Measurements from ENCODE around the gene ARL2BP.
"Not testable (repeated sequence)": the region's sequence is repeated elsewhere in the genome, so short reads cannot be mapped to it uniquely, and the experiment has no call there.

Gene ARL2BP

DNA sequence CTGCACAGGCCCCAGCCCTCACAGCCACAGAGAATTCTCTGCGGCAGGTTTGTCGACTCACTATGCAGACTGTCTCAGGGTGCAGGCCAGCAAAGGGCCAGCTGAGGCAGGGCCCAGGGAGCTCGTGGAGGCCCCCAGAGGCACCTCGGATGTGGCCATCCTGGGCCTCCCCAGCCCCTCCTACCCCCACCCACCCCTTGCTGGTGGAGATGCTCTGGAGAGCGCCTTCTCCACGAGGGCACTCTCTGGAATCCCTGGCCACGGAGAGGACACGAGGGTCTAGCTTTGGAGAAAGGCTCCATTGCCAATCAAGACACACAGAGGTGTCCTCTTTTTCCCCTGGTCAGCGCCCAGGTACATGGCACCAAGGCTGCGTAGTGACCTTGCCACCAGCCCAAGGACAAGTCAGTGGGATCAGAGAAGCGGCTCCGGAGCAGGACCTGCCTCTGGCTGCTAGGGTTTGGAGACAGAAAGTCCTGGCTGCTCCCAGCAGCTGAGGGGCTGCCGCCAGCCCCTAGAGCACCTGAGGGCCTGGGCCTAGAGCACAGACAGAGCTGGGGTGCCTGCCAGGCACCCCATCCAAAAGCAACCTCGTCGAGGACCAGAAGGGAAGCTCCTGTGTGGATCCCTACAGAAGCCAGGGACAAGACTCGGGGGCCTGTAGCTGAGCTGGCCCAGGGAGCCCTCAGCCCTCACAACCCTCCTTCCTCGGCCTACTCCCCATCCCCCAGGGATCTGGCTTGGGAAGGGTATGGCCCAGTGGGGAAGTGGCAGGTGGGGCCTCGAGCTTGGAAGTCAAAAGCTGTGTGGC lies 18.7 kb downstream of the ARL2BP start:
- DNase-seq = no peak

DNA sequence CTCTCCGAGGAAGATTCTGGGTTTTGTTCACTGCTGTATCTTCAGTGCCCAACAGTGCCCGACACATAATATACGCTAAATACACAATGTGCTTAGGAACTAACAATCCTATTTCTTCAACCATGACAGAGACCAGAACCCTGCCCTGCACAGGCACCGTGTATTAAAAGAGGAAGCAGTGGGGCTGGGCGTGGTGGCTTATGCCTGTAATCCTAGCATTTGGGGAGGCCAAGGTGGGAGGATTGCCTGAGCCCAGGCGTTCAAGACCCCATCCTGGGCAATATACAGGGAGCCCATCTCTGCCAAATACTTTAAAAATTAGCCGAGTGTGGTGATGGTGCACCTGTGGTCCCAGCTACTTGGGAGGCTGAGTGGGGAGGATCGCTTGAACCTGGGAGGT lies 19.3 kb downstream of the ARL2BP start:
- DNase-seq = peak in 1 of 3 donors; percentile 25

DNA sequence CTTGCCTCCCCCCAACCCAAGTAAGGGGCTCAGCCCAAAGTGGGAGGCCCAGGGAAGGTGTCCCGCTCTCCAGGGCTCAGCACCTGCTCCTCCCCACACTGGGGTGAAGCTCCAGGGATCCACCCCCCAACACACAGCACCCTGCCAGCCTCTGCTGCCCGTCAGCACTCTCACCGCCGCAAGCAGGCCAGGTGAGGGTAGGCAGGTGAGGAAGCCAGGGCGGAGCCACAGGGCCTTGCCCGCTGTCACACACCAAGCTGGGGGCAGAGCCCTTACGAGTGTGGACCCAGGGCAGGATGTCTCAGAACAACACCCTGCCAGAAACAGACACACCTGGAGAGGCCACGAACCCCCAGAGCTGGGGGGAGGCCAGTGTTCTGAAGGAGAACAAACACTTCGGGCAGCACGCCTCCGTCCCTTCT lies 19.9 kb downstream of the ARL2BP start:
- no peak for DNase-seq

DNA sequence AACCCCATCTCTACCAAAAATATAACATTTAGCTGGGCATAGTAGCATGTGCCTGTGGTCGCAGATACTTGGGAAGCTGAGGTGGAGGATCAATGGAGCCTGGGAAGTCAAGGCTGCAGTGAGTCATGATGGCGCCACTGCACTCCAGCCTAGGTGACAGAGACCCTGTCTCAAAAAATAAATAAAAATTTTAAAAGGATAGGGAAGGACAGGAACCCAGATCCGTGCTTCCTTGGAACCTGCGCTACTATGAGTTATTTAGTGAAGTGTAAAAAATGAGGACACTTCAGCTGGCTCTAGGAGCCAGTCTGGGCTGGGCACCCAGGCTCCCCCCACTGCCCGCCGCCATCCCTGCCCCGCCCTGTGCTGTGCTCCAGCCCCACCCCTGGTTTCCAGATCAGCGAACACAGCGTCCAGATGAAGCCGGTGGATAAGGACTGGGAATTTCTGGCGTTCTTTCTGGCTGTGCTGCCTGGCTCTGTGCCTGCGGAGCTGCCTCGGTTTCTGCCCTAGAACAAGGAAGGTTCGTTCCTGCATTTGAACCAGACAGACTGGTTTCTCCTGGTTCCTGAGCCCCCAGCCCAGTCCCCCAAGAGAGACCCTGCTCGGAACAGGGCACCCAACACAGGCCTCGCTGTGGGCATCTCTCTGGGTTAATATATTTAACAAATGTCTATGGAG lies 20.9 kb downstream of the ARL2BP start:
- no peak for DNase-seq

DNA sequence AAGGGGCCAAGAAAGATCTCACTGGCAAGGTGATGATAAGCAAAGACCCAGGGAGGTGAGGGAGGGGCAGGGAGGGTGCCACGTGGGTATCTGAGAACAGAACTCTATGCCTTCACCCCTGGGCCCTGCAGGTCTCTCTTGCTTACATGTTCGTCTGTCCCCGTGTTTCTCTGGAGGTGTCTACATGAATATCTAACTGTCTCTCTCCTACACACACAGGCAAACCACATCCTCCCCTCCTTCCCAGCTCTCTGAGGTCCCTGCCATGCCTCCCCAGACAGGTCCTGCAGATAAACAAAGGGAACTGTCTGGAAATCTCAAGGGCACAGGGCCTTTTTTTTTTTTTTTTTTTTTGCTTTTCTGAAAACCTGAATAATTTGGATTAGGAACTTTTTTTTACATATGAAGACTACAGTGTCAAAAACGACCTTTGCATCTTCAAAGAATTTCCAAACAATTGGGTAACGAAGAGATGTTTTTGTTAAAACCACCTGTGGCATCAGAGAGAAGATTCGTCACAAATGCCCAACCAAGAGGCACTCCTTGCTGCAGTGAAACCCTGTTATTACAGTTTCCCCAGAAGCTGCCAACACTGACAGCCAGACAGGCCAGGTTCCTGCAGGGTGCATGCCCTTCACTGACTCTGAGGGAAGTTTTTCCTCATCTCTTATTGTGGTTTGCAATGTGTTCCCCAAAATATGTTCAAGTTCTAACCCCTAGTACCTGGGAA lies 21.6 kb downstream of the ARL2BP start:
- no peak for DNase-seq

DNA sequence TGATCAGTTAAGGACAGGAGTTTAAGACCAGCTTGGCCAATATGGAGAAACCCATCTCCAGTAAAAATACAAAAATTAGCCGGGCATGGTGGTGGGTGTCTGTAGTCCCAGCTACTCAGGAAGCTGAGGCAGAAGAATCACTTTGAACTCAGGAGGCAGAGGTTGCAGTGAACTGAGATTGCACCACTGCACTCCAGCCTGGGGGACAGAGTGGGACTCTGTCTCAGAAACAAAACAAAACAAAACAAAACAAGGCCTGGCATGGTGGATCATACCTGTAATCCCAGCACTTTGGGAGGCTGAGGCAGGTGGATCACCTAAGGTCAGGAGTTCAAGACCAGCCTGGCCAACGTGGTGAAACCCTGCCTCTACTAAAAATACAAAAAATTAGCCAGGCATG lies 22.3 kb downstream of the ARL2BP start:
- not testable (repeated sequence) for DNase-seq

DNA sequence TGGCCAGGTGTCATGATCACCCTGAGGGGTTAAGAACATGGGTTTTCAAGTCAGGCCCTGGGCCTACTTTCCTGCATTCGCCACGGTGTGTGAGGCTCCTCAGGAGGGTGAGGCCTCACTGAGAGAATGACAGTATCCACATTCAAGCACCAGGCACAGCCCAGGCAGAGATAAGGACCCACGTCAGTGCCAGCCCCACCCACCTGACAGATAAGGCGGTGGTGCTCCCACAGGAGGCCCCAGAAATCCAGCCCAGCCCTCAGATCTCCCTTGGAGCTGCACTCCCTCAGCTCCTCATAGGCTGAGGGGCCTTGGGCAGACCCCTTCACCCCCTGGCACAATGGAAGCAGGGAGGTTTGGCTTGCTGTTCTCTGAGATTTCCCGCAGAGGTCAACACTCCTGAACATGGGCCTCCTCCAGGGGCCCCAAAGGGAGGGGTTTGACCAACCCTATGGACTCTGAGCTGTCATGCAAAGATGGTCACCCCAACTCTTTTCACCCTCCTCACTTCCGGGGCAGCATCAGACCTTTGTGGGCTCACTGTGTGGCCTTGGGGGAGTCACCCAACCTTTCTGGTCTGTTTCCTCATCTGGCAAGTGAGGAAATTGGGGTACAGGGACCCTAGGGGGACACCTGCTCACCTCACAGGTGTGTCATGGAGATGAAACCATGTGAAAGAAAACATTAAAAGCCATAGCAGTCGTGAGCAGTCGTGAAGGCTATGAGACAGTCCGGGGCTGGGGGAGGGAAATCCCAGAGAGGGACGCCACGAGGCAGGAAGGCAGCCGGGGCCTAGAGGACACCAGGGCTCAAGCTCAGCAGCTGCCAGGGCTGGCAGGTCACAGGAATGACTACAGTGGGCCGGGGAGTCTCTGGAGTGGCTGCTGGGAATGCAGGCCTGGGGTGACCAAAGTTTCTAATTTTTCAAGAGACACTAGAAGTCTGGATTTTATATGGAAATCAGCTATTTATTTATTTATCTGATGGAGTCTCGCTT lies 24.0 kb downstream of the ARL2BP start:
- no peak for DNase-seq

DNA sequence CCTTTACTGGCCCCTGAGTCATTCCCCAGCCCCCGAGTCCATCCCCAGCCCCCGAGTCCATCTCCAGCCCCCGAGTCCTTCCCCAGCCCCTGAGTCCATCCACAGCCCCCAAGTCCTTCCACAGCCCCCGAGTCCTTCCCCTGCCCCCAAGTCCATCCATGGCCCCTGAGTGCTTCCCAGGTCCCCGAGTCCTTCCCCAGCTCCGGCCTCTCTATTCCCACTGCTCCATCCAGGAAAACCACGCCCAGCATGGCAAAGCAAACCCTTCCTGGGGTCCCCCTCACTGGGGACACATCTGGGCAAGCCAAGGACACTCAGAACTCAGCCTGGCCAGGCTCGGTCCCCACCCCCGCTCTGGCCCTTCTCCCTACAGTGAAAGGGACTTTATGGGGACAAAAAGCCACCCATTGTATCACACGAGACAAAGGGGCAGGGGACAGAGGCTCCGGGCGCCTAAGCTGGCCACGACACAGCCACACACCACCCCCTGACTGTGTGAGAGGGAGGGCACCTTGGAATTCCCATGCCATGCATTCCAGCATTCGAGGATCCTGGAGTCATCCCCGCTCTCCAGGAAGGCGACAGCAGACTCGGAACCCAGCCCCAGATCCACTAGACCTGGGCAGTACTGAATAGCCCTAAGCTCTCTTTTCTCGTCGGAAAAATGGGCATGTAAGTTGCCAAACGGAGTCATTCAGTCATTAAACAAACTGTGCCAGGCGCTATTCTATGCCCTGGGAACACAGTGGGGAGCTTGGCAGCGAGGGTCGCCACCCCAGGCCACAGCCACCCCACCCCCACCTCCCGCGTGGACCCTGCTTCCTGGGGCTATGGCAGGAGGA lies 25.4 kb downstream of the ARL2BP start:
- no peak for DNase-seq

DNA sequence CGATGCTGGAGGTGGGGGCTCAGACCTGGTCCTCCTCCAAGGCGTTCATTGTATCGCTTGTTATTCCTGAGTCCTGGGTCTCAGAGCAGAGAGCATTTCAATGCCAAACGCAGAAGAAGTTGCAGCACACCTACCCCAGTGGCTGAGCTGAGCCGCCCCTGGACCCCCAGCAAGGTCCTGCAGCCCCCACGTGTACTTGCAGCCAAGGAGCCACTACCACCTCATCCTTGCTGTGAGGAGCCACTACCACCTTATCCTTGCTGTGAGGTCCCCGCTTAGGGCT lies 25.9 kb downstream of the ARL2BP start:
- DNase-seq = no peak

DNA sequence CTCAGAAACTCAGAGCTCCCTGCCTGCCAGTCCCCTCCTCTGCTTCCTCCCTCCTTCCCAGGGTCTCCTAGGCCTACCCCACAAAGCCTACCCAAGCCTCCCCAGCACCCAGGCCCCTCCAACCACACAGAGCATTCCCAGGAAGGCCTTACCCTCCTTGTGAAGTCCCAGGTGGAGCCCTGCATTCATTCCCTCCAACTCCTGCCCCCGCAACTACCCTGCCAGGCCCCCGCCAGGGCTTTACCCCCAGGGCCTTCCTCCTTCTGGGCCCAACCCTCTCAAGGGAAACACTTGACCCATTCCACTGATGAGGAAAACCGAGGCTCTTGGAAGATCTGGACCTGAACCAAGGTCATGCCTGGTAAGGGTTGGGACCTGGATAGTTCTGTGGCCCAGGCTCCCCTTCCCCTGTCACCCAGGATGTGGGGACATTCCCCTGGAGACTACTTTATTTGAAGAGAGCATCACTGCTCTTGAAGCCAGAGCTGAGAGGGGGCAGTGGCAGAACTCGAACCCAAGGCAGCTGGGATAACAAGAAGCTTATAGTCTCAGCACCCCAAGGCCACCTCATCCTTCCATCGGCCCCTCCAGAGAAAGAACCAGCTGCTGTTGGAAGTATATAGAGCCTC lies 26.9 kb downstream of the ARL2BP start:
- no peak for DNase-seq

DNA sequence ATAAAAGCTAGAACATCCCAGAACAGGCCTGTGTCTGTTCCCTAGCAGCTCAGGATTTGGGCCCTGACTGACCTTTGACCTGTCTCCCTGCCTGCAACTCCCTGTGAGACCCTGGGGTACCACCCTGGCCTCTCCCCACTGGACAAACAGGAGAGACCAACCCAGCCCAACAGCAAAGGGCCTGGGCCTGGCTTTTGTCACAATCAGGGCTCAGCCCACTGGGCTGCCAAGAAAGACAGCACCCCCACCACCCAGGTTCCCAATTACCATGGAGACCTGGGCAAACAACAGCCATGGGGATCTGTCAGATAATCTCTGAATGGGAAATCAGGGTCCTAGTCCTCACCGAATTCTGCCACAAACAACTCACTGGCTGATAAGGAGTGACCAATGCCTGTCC lies 28.3 kb downstream of the ARL2BP start:
- no peak for DNase-seq

DNA sequence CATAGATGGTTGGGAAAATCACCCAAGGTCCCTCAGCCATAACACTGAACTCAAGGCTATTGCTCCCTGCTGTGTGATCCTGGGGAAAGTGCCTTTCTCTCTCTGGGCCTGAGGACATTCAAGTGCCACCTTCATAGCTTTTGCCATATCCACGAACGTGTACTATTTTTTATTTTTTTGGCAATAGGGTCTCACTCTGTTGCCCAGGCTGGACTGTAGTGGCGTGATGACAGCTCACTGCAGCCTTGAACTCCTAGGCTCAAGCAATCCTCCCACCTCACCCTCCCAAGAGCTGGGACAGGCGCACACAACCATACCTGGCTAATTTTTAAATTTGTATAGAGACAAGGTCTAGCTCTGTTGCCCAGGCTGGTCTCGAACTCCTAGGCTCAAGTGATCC lies 28.8 kb downstream of the ARL2BP start:
- no peak for DNase-seq

DNA sequence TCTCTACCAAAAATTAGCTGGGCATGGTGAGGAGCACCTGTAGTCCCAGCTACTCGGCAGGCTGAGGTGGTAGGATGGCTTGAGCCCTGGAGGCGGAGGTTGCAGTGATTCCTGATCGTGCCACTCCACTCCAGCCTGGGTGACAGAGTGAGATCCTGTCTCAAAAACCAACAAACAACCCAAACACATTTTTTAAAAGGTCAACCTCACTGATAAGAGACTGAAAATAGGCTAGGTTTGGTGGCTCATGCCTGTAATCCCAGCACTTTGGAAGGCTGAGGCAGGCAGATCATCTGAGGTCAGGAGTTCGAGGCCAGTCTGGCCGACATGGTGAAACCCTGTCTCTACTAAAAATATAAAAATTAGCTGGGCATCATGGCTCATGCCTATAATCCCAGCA lies 30.9 kb downstream of the ARL2BP start:
- DNase-seq = not testable (repeated sequence)

DNA sequence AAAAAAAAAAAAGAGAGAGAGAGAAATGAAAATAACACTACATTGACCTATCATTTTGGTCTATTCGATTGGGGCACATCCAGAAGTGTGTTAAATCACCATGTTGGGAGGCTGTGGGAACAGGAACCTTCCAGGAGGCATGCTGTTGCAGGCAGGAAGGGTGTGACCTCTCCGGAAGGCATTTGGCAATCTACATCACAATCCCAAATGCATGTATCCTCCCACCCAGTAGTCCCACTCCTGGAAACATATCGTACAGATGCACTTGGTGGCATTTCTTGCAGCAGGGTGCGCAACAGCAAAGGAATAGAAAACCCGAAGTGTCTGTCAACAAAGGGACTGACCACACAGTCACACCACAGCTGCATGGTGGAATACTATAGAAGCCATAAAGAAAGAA lies 31.5 kb downstream of the ARL2BP start:
- peak; percentile 44 to 53 (median 46) for DNase-seq

DNA sequence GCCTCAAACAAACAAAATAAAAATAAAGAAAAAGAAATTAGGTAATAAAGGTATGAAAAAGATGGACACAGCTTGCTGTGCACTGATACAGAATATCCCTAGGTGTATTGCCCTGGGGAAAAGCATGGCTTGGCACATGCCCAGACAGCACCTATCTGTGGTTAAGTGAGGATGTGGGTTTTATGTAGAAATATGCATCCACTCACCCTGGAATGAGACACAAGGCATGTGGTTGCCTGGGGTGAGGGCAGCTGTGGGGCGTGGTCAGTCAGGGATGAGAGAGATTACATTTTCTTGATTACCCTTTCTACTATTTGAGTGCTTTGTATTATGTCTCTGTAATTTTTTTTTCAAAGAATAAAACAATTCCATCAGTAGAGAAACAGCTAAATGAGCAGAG lies 32.5 kb downstream of the ARL2BP start:
- peak; percentile 39 to 50 (median 48) for DNase-seq

DNA sequence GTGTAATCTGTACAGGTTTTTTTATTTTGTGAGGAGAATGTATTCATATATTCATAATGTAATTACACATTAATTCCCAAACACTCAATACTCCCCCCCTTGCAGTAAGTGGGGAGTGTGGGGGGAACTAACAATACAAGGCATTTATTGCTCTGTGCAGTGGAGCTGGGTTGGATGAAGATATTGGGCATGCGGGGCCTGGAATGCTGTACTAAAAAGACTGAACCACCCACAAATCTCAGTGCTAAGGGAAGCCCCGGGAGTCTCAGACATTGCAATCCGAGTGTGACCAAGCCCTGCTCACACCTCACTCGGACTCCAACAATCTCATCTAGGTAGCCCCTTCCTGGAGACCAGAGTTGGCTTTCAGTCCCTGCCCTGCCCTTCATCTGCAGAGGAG lies 33.4 kb downstream of the ARL2BP start:
- DNase-seq = no peak

DNA sequence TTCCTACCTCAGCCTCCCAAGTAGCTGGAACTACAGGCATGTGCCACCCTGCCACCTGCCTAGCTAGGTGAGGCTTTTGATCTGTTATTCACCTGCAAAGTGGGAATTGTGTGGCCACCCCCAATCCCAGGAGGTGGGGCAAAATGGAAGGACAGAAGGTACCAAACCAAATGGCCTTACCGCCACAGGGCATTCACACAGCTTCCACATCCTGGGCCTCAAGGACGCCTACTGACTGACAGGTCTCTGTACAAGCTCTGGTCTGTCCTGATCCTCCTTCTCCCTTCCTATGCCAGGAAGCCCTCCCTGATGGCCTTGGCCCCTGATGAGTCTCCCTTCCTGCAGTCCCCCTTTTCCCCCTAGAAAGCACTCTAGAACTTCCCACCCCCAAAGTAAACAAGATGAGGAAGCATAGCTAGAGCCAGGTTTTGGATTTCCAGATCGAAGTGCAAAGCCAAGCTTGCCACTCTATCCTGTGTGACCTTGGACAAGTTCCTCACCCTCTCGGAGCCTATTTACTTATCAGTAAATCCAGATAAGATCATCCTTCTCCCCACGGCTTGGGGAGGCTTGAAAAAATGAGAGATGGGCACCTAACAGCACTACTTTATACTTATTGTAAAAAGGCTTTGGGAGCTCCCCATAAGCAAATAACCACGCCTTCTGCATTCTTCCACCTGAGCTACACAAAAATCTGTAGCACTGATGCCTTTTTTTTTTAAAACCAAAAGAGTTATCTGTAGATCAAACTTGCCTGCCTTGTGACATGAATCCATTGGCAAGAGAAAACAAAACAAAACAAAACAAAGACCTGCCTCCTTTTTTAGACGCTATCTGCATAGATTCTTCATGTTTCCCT lies 35.0 kb downstream of the ARL2BP start:
- no peak for DNase-seq

DNA sequence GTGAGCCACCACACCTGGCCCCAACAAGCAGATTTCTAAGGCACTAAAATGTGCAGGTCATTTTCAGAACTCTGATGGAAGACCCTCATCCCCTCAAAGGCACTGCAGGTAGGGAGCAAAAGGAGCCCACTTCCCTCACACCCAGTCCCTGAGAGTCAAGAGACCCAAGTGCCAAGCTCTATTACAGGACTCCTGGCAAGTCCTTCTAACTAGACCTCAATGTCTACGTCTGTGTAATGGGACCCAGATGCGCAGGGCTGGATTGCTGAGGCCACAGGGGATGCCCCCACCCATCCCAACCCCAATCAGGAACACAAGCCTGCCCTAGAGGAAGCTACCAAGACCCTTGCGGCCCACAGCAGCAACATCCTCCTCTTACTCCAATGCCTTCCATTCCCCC lies 36.7 kb downstream of the ARL2BP start:
- no peak for DNase-seq

DNA sequence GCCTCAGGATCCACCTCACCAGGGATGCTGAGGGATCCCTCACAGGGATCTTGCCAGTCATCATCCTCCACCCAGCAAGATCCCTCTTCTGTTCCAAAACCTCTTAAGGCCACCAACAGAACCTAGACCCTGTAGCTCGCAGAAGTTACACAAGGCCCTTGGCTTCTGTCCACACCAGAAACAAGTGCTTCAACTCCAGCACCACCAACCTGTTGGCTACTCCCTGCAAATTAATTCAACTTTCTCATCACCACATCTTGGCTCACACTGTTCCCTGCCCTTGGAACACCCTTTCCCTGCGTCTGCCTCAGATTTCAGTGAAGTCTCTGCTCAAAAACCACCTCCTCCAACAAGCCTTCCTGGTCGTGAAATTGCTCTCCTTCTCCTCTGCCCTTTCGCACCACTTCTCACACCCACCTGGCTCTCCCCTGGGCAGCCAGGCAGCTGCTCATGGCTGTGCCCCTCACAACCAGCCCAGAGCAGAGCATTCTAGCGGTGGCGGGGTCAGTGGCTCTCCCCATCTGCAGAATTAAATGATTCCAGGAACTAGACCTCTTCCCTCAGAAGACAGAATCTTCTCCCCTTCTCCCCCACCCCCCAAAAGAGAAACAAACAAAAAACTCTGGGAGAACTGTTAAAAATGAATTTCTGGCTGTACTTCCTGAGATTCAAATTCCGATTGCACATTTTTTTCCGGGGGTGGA lies 37.6 kb downstream of the ARL2BP start:
- DNase-seq = no peak

Data from suppressor macrophage treated with lipopolysaccharide for 1 hour (primary cell).